Epidermal melanocyte (primary cell): ENCODE results near the gene SHC2.
"Not testable (repeated sequence)": the region's sequence is repeated elsewhere in the genome, so short reads cannot be mapped to it uniquely, and the experiment has no call there.

Source experiments
- DNase-seq: peaks from one replicate; pipeline ENCODE4 v3.0.0; 2011; ENCODE audit warnings: low spot score; ENCODE audit not compliant: insufficient read length

The SHC2 gene

DNA sequence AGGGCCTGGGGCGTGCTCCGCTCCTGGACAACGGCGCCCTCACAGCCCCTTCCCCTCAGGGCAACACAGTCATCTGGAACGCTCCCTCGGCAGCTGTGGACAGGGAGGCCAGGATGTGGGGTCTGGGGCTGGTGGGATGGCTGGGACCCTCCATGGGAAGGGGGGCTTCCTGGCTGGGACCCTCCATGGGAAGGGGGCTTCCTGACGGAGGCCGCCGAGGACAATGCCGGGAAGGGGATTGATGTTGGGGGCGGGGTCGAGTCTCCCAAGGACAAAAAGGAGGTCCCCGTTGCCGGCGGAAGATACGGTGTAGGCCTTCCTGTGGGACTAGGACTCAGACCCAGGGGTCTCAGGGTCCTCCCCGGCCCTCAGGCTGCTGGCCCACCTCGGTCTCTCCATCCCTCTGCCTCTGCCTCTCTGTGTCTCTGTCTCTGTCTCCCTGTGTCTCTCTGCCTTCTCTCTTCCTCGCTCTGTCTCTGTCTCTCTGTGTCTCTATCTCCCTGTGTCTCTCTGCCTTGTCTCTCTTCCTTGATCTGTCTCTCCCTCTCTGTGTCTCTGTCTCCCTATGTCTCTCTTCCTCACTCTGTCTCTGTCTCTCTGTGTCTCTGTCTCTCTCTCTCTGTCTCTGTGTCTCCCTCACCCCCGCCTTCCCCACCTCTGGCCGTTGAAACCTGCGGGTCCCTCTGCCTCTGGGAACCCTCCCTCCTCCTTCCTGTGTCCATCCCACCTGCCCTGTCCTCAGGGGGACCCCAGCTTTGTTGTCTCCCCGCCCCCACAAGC is 32.7 kb upstream of the SHC2 start:
- DNase-seq: no peak

DNA sequence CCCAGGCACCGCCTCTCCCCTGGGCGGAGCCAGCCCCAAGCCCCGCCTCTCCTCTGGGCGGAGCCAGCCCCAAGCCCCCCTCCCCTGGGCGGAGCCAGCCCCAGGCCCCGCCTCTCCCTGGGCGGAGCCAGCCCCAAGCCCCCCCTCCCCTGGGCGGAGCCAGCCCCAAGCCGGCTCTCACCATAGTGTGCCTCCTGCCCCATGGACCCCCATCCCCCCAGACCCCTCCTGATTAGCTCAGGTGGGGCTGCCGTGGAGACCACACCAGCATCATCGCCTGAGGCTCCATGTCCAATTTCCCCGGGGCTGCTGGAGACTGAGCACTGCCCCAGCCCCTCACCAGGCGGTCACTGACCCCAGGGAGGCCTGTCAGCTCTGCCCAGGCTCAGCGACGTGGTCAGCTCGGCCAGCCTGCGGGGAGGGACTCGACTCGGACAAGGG is 31.3 kb upstream of the SHC2 start:
- DNase-seq: no peak

DNA sequence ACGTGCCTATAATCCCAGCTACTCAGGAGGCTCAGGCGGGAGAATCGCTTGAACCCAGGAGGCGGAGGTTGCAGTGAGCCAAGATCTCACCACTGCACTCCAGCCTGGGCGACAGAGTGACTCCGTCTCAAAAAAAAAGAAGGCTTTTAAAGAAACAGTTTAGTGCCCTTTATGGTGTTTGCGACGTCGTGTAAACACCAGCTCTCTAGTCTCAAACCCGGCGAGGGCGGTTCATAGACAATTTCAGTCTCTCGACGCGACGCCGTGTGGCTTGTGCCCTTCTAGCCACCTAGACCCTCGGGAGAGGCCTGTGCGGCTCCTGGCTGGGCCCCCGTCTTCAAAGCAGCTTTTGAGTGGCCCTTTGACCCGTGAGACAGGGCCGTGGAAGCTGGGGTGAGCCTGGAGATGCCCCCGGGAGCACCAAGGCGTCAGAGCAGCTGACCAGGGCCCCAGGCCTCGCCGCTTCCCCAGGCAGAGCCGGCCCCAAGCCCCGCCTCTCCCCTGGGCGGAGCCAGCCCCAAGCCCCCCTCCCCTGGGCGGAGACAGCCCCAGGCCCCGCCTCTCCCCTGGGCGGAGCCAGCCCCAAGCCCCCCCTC is 30.4 kb upstream of the SHC2 start:
- no peak for DNase-seq

DNA sequence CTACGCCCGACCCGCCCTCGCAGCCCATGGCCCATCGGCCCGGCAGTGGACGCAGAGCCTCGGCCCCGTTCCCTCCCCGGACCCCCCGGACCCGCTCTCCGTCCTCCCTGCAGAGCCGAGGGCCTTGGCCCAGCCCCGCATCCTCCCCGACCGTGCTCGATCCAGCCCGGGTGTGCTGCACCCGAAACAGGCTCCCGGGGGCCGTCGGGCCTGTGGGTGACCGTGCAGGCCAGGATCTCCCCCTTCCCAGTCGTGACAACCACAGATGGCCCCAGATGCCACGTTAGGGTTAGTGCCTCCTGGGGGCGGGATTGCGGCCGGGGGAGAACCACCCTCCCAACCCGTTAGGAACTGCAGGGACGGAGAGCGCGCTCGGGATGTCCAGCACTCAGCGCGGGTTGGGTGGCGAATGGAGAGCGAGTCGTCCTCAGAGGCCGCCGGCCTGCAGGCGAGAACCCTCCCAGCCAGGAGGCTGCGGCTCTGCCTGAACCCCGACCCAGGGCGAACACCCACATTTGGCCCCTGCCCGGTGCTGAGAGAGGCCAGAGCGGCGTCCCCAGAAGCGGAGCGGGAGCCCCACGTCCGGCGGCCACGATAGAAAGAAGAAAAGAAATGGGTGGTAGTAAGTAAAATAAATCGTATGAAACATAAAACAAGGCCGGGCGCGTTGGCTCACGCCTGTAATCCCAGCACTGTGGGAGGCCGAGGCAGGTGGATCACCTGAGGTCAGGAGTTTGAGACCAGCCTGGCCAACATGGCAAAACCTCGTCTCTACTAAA is 28.8 kb upstream of the SHC2 start:
- DNase-seq: peak; percentile 38

DNA sequence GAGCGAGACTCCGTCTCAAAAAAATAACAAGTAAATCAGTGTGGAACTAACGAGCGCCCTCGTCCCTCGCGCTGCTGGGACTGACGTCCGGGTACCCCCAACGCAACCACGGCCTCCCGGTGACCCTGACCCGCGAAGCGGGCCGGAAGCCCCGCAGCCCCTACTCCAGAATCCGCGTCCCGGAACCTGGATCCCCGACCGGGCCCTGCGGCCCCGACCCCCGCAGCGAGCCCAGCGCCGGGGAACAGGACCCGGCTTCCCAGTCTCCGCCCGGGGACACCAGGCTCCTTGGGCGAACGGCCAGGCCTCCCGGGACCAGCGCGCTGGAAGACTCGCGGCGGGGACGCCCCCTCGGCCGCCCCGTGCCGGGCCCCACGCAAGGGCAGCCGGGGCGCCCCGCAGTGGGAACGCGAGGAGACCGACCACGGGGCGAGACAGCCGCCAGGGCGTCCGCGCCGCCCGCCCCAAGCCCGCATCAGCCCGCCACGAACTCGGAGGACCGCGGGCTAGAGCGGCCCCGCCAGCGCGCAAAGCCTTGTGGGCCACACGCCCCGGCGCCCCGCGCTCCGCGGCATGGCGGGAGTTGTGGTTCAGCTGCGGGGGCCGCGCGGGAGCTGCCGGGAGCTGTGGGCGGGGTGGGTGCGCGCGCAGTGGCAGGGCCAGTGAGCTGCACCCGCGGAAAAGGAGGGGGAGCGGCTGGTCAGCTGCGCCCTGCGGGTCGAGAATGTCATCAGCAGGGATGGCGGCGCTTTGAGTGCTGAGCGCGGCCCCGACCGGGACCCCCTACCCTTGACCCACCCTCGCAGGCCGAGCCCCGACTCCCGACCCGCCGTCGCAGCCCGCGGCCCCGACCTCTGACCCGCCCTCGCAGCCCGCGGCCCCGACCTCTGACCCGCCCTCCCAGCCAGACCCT is 27.9 kb upstream of the SHC2 start:
- DNase-seq: peak; percentile 99

DNA sequence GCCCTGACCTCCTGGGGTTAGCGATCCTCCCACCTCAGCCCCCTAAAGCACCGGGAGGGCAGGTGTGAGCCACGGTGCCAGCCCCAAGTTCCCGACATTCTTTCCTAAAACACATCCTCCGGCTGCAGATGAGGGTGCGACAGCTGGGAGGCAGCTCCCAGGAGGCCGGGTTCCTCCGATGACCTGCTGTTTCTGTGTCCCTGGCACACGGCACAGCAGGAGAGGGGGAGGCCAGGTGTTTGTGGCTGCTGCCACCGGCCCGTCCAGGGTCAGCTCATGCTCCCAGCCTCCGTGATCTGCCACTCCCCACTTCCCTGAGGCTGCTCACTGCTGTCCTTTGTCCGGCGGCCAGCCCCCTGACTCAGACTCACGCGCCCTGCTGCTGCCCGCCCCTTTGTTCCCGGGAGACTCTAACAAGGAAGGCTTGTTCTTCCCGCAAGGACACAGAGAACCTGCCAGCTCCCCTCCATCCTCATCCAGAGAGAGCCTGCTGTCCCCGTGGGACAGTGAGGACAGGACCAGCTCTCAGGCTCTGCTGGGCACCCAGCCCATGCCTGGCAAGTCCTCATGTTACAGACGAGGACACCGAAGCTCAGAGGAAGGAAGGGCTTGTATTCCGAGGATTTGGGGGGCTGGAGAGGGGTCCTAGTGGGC is 24.9 kb upstream of the SHC2 start:
- DNase-seq: peak; percentile 73

DNA sequence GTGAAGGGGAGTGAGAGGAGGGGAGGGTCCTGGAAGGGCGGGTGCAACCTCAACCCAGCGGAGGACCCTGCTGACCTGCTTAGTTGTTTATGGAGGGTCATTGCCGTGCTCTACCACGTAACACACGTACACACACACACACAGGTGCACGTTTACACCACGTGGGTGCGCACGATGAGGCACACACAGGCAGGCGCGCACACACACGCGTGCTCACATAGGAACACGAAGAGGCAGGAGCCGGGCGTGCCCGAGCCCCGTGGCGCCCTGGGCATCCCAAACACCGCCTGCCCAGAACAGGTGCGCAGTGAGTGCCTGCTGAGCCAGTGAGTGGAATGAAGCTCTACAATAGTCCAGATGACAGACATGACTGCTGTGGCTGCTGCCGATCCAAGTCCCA is 24.2 kb upstream of the SHC2 start:
- no peak for DNase-seq

DNA sequence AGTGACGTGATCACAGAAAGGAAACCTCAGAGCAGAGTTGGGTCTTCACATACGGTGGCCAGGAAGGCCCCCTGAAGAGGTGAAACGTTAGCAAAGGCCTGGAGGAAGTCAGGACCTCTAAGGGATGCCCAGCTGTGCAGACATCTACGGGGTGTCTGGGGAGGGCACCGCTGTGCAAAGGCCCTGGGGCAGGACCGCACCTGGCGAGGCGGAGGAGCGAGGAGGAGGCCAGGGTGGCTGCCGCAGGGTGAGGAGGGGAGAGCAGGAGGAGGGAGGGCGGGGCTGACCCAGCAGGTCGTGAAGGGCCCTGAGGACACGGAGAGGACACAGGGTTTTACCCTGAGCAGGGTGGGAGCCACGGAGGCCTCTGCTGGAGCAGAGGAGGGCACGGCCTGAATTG is 23.7 kb upstream of the SHC2 start:
- DNase-seq: no peak

DNA sequence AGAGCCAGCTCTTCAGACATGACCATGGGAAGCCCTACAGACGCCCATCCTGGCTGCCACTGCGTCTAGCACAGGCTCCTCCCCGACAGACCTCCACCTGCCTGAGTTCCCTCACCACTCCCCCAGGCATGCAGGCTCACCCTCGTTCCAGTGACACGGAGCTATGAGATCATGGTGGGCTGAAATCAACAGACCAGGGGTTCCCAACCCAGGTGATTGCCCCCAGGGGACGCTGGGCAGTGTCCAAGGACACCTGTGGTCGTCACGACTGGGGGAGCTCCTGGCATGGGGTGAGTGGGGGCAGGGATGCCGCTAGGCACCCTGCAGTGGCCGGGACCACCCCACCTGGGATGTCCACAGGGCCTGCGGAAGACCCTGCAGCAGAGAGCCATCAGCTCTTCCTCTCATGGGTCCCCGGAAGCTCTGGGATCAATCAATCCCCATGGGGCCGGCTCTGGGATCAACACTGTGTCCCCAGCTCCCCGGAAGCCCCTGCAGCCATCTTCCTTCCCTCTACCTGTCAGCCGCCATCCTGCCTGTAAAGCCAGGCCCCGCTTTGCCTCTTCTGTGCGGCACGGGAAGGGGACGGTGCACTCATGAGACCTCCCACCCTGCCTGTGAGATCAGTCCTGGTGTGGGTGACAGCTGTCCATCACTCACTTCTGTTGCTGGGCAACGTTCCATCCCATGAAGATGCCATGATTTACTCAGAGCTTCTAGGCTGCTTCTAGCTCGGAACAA is 22.7 kb upstream of the SHC2 start:
- no peak for DNase-seq

DNA sequence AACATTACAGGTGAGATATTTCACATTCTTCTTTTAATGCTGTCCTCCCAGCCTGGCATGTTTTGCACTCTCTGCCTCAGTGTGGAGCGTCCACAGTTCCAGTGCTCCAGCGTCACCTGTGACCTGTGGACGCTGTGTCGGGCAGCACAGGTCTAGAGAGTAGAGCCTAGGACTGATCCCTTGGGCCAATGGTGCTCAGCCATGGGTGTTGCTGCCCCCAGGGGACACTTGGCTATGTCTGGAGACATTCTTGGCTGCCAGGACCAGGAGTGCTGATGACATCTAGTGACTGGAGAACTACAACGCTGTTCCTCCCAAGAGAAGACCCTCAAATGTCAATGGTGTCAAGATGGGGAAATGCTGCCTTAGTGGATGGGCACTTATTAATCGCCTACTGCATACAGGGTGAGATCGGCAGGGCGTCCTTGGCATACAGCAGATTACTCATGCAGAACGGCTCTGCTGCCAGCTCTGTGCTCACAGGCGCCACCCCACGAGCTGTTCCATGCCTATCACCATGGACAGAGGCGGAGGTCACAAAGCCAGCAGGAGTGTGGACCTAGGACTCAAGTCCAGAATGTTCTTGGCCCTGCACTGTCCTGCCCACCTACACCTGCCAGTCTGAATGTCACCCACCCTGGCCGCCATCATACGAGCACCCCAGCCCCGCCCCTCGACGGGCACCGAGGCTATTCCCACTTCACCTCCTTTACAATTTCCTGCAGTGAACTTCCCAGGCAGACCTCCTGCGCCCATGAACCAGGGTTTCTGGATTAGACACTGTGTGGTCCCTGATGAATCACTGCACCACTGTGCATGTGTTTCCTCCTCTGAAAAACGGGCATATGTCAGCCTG is 21.6 kb upstream of the SHC2 start:
- no peak for DNase-seq

DNA sequence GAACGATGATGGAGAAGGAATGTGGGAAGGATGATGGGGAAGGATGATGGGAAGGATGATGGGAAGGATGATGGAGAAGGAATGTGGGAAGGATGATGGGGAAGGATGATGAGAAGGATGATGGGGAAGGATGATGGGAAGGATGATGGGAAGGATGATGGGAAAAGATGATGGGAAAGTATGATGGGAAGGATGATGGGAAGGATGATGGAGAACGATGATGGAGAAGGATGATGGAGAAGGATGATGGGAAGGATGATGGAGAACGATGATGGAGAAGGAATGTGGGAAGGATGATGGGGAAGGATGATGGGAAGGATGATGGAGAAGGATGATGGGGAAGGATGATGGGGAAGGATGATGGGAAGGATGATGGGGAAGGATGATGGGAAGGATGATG is 20.3 kb upstream of the SHC2 start:
- not testable (repeated sequence) for DNase-seq

DNA sequence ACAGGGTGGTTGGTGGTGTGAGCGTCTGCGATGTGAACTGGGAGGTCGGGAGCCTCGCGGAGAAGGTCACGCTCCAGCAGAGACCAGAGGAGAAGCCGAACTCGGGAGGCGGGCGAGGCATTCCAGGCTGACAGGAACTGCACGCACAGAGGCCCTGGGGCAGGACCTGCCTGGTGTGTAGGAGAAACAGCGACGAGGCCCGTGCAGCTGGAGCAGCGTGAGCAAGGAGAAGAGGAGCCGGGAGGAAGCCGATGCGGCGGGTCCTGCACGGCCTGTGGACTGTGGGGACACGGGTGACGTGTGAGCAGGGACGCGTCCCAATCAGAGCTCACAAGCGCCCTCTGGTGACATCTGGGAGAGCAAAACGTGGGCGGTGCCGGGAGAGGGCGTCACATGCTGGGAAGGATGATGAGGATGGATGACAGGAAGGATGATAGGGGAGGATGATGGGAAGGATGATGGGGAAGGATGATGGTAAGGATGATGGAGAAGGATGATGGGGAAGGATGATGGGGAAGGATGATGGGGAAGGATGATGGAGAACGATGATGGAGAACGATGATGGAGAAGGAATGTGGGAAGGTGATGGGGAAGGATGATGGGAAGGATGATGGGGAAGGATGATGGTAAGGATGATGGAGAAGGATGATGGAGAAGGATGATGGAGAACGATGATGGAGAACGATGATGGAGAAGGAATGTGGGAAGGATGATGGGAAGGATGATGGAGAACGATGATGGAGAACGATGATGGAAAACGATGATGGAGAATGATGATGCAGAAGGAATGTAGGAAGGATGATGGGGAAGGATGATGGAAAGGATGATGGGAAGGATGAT is 19.4 kb upstream of the SHC2 start:
- DNase-seq: no peak

DNA sequence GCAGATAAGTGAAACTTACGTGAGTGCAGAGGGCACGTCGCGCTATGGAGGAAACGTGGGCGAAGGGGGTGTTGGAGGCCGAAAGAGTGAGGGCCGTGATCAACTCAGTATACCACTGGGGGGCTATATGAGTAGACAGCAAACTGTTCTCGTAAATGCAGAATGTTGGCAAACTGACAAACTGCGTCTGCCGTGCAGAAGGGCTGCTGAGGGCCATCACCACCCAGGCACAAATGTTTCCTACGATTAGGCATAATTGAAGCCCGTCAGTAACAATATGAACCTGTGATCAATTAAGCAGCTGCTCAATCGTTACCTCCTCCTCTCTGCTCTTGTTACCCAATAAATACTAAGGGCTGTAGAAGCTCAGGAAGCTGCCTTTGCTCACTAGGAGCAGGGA is 18.1 kb upstream of the SHC2 start:
- no peak for DNase-seq

DNA sequence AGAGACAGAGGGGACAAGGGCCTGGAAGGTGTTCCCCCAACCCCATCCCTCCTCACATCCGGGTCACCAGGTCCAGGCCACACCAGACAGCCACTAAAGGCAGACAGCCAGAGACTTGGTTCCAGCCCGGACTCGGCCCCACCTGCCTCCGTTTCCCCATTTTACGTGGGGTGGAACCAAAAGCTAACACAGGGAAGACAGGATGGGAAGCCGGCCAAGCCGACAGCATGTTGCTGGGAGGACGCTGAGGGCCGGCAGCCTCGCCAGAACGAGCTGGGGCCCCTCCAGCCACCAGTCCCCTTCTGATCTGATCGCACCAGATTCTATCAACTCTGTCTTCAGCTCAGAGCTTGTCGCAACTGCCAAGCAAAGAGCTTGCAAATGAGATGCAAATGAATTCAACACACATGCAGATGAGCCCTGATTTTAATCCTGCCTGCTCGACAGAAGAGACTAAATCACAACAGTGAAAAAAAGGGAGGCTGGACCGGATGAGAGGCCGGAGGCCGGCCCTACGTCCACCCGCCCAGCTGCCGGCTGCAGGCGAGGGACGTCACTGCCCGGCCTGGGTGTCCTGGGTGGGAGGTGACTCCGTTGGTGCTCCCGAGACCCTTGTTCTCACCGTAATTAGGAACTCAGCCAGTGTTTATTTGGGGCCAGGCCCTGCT is 17.5 kb upstream of the SHC2 start:
- DNase-seq: no peak

DNA sequence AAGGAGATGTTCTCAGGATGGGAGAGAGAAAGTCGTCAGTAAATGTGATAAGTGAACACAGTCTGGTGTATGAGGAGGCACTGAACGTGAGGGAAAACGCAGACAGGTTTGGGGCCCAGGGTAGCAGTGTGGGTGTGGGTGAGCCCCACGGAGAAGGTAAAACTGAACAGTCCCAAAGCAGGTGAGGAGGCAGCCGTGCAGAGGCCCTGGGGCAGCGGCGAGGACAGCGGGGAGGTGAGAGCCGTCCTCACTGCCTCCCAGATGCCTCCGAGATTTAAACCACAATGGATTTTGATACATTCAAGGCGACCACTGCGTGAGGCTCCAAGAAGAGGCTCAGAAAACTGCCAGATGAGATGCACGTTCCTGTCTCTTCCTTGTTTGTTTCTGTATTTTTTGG is 14.5 kb upstream of the SHC2 start:
- no peak for DNase-seq

DNA sequence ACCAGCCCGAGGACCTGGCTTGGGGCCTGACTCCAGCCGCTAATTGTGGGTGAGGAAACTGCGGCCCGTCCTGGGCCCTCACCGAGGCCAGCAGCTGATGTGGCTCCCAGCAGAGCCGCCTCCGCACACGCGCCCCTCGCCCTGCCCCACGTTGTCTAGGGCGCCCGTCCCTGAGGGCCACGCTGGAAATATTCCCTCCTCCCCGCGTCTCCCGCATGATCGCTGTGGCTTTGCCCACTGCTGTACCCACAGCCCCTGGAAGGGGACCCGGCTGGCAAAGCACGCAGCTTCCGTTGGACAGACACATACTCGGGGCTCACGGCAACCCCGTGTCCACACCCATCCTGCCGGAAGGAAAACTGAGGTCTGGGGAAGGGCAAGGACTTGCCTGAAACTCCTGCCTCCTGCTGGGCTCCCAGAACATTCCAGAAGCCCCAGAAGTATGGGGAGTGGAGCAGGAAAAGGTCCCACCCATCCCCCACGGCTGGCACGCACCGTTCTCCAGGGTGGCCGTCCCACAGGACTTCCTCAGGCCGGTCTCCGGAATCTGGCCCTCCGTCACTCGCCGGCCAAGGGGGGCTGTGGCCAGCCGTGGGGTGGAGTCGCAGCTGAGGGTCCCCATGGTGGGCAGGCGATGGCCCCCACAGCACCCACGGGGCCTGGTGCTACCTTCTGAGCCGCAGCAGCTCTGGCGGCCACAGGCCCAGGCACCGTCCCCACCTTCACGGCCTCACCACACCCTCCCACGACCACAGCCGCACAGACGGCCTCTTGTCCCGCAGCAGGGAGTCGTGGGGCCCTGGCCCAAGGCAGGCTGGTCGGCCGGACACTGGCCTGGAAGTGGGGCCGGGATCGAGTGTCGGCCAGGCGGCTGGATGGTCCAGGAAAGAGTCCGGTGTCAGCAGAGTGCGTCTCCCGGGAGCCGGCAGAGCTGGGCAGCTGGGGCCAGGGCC is 13.6 kb upstream of the SHC2 start:
- DNase-seq: no peak
